ELR (cell line): ENCODE measurements around the gene LCN6.

Experiments used
- DNase-seq: peaks from one replicate; pipeline ENCODE4 v3.0.0-alpha.2; 2015; ENCODE audit warnings: low read depth

LCN6 gene

GRCh38 chr9:136724772-136725171 is 23.6 kb downstream of the LCN6 start:
- no peak for DNase-seq

GRCh38 chr9:136723989-136724388 is 24.3 kb downstream of the LCN6 start:
- no peak for DNase-seq

- peak; percentile 42 for DNase-seq
Measured at GRCh38 chr9:136723362-136723976, 24.9 kb downstream of the LCN6 start.

GRCh38 chr9:136722969-136723356 is 25.4 kb downstream of the LCN6 start:
- peak; percentile 33 for DNase-seq

GRCh38 chr9:136722093-136722968 is 26.0 kb downstream of the LCN6 start:
- no peak for DNase-seq

- DNase-seq, result peak; percentile 91
Measured at GRCh38 chr9:136721339-136722092, 26.8 kb downstream of the LCN6 start.

GRCh38 chr9:136720898-136721338 is 27.4 kb downstream of the LCN6 start:
- no peak for DNase-seq

GRCh38 chr9:136720251-136720897 is 28.0 kb downstream of the LCN6 start:
- no peak for DNase-seq

- DNase-seq, result no peak
Measured at GRCh38 chr9:136719195-136719880, 29.0 kb downstream of the LCN6 start.

- DNase-seq, result no peak
Measured at GRCh38 chr9:136718345-136719194, 29.8 kb downstream of the LCN6 start.

GRCh38 chr9:136717399-136717798 is 30.9 kb downstream of the LCN6 start:
- no peak for DNase-seq

GRCh38 chr9:136714893-136715274 is 33.4 kb downstream of the LCN6 start:
- DNase-seq, result no peak

GRCh38 chr9:136714096-136714892 is 34.0 kb downstream of the LCN6 start:
- no peak for DNase-seq

- no peak for DNase-seq
Measured at GRCh38 chr9:136713550-136713949, 34.8 kb downstream of the LCN6 start.

GRCh38 chr9:136712690-136713544 is 35.4 kb downstream of the LCN6 start:
- DNase-seq, result no peak

- no peak for DNase-seq
Measured at GRCh38 chr9:136711751-136712689, 36.3 kb downstream of the LCN6 start, which contains the start of gene DIPK1B. Gene DIPK1B, plus strand, starts transcription at chr9:136712572. Its CDS starts 94 bp downstream, at chr9:136712666.

- DNase-seq, result peak; percentile 66
Measured at GRCh38 chr9:136711219-136711648, 37.1 kb downstream of the LCN6 start.
